Activated T-cell treated with anti-CD3 and anti-CD28 coated beads, Interleukin-2, amount 50 U/mL, for 4 hours (primary cell): ENCODE data around the gene AK2. TPM values are rescaled to one million over a fixed set of nuclear protein-coding genes. Genes with fewer than 3 reads are reported as not detected.
"Not testable (repeated sequence)": the region's sequence is repeated elsewhere in the genome, so short reads cannot be mapped to it uniquely, and the experiment has no call there.

Experiments used
- ATAC-seq, 2 donors: fragments of 200-7000 bp; cut with Tn5 transposase; one replicate each; pipeline ENCODE4 v1.10.0; 2021
- DNase-seq: peaks from one replicate; pipeline ENCODE4 v3.0.0-alpha.2; 2020
- H3K27me3 Mint-ChIP-seq: one replicate; pipeline ENCODE4 v1.8.0; 2021; ENCODE audit warnings: low read depth, mixed read lengths
- H3K36me3 Mint-ChIP-seq: one replicate; pipeline ENCODE4 v1.8.0; 2022; ENCODE audit warnings: mixed read lengths; ENCODE audit not compliant: insufficient read depth
- H3K4me1 Mint-ChIP-seq: one replicate; pipeline ENCODE4 v1.8.0; 2021; ENCODE audit warnings: low read depth, mixed read lengths
- H3K4me3 Mint-ChIP-seq: one replicate; pipeline ENCODE4 v1.8.0; 2021; ENCODE audit warnings: mild to moderate bottlenecking, moderate library complexity, mixed read lengths
- H3K9me3 Mint-ChIP-seq: one replicate; pipeline ENCODE4 v1.8.0; 2021; ENCODE audit warnings: mixed read lengths
- total RNA-seq, 3 donors: library from RNA; stranded (reverse); gene quantifications; one replicate each; pipeline ENCODE4 v1.2.1, GENCODE V29; 2021

AK2 gene
- 100 to 1,000 TPM; 320 to 346 (median 334) TPM for total RNA-seq

DNA sequence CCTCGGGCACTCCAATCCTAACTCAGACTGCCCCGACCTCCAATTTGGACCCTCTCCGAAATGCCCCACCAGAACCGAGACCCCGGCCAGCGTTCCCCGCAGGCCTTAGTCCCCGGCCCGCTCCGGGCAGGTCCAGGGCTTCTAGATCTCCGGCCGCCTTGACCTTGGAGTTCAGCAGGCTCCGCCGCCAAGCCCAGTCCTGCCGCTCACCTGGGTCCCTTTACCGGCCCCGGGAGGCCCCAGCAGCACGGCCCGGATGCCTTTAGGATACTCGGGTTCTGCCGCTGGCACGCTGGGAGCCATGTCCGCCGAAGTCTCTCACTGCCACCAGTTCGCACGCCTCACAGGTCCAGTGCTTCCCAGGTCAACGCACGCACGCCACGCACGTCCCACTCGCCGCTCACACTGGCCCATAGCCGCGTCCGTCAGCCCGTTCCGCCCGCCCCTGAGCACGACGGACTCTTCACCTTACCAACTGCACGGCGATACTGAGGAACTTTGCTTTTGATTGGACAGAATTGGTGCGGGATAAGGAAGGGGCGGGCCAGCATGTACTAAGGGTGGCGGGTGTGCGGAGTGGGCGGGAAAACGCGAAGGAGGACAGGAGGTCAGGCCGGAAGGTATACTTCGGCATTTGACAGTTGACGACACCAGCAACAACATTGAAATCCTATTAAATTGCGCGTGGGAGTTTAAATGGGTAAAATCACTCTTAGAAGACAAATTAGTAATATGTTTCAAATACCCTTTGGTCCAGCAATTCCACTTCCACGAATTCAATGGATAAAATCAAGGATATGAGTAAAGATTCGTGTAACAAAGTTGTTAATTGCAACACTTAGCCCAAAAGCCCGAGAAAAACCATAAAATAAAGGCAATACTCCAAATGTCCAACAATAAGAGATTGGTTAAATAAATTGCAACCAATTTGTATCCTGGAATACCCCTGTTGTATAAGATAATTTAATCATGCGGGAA is at the start of gene AK2:
TSS of gene AK2 (minus strand) at position 358 of the 978 bp plus-strand sequence. CDS start at position 303, 55 bp downstream.
- Mint-ChIP-seq H3K9me3 (no peaks in the 10 kb centered on the region), H3K4me1 (peaks cover 43% of the 10 kb centered on the region), H3K4me3 (peak within 1 kb of the TSS; percentile 92), H3K36me3 (peaks cover 21% of the 10 kb centered on the region), H3K27me3 (peaks cover 1% of the 10 kb centered on the region)
- ATAC-seq (peak; percentile 100), DNase-seq (peak; percentile 82)

DNA sequence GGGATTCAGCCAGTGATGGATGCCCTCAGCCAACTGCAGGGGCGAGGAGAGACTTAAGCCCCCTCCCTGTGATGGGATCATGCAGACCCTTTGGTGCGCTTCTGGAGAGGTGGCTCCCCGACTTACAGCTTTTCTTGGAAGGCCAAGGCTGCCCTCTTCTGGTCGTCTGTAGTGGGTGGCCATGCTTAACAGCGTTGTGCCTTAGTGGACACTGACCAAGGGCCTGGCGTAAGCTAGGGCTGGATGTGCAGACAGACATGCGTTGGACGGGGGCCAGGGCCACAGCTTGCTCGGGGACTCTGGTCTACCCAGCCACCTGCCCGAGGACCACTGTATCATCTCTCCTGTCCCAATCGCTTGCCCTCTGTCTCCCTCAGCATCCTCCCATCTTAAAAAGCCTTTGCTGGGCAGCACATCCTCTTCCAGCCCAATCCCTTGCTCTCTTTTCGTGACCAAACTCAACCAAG is 49.7 kb upstream of the AK2 start:
- Mint-ChIP-seq H3K4me1 (peaks cover 32% of the 10 kb centered on the region), H3K9me3 (no peaks in the 10 kb centered on the region)
- peak in 1 of 2 donors; percentile 45 for ATAC-seq

DNA sequence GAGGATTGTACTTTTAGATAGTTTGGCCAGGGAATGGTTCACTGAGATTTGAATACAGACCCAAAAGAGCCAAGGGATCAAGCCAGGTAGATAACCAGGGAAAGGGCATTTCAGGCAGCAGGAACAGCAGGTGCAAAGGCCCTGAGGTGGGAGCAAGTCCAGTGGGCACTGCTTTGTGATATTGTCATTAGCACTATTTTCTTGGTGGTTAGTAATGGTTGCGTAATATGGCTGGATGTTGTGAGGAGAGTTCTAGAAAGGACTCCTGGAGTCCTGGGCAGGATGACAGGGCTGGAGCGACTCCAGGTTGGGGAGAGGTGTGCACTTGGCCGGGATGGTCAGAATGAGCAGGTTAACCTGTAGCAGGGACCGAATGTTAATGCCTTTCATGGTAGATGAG is 48.6 kb upstream of the AK2 start:
- no peak for DNase-seq
- Mint-ChIP-seq H3K36me3 (no peaks in the 10 kb centered on the region), H3K9me3 (no peaks in the 10 kb centered on the region), H3K27me3 (peaks cover 2% of the 10 kb centered on the region), H3K4me1 (peaks cover 37% of the 10 kb centered on the region), H3K4me3 (no peak overlapping the region)
- no peak for ATAC-seq

More for the DNA sequence above, 49.7 kb upstream of the AK2 start:
- H3K4me3 Mint-ChIP-seq: no peak overlapping the region
- peaks cover 2% of the 10 kb centered on the region for H3K27me3 Mint-ChIP-seq
- no peaks in the 10 kb centered on the region for H3K36me3 Mint-ChIP-seq
- peak; percentile 20 for DNase-seq

DNA sequence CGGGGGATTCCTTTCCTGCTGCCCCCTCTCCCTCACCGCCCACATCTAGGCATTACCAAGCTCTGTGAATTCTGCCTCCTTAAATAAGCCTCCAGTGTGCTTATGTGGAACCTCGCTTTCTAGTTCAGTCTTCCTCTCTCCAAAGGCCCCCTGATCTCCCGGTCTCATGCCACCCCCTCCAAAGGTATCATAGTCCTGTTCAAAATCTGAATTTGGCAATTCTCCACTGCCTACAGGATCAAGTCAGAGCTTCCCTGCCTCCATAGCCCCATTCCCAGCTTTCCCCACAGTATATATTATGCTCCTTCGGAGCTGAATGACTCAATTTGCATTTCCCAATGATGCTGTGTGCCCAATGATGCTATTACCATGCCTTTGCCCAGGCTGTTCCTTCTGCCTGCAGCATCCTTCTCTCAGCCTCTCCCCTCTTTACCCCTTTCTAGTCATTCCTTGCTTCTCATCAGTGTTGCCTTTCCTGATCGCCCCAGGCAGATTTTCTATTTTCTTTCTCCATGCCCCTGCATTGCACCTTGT is 46.0 kb upstream of the AK2 start:
- peaks cover 27% of the 10 kb centered on the region for H3K4me1 Mint-ChIP-seq
- no peak for ATAC-seq
- peak overlapping the region; percentile 79 for H3K4me3 Mint-ChIP-seq
- peaks cover 2% of the 10 kb centered on the region for H3K27me3 Mint-ChIP-seq
- no peak for DNase-seq
- no peaks in the 10 kb centered on the region for H3K36me3 Mint-ChIP-seq
- H3K9me3 Mint-ChIP-seq: no peaks in the 10 kb centered on the region

DNA sequence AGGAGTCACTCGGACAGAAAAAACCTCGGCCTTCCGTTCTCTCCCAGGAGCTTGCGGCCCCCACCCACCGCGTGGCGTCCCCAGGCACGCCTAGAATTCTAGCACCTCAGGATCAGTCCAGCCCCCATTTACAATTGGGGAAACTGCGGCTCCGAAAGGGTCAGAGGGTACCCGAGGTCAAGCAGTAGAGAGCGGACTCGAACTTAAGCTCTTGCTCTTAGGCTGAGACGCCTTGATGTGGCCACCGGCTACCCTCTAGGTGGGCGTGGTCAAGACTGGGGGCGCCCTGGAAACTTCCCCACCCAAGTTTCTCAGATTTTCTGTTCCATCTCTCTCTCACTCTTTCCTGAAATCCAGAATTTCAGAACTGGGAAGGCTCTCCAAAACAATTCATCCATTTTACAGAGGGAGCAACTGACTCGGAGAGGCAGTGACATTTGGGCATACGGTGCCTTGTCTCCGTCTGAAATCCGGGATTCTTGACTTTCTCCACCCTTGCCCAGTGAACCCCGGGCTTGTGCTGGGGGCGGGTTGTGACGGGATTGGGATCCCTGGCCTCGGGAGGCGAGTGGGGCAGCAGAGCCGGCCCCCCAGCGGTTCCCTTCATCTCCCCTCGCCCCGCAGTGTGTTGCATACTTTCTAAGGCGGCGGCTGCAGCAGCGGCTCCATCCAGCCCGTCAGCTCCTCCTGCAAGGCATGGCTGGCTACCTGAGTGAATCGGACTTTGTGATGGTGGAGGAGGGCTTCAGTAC is 45.0 kb upstream of the AK2 start:
- DNase-seq (no peak), ATAC-seq (no peak)
- no peaks in the 10 kb centered on the region for H3K36me3 Mint-ChIP-seq
- no peaks in the 10 kb centered on the region for H3K9me3 Mint-ChIP-seq
- H3K27me3 Mint-ChIP-seq: peaks cover 2% of the 10 kb centered on the region
- H3K4me1 Mint-ChIP-seq: peaks cover 23% of the 10 kb centered on the region
- H3K4me3 Mint-ChIP-seq: peak overlapping the region; percentile 79

DNA sequence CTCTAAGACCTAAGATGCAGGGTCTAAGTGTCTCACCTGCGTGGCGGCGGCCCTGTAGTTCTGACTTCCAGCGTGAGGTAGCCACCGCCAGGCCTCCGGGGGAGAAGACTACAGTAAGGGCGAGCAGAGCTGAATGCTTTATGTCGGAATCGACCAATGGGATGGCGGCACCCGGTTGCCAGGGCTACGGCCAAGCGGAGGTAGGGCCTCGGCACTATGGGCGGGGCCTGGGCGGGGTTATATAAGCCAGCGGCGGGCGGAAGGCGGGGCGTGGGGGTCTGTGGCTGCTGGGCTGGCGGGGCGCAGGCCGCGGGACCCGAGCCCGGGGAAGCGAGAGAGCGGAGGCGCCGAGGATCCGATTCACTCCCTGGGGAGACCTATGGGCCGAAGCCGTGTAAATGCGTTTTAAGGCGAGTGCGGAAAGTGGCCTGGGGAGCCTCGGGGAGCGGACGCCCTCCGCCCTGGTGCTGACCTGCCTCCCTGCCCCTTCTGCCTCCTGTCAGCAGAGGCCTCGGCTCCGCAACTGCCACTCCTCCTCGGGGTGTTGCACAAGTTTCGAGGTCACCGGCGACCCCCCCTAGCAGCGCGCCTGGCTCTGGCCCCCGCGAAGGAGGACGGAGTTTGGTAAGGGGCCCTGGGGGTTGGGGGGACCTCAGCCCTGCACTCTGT is 44.3 kb upstream of the AK2 start, which contains the start of gene AZIN2:
TSS of gene AZIN2 (plus strand) at position 269 of the 669 bp plus-strand sequence. CDS start 1,097 bp downstream, outside the sequence.
- ATAC-seq (peak; percentile 99 to 100), DNase-seq (peak; percentile 98)
- Mint-ChIP-seq H3K4me1 (peaks cover 21% of the 10 kb centered on the region), H3K36me3 (no peaks in the 10 kb centered on the region), H3K9me3 (no peaks in the 10 kb centered on the region), H3K4me3 (peak within 1 kb of the TSS; percentile 79), H3K27me3 (peaks cover 2% of the 10 kb centered on the region)

DNA sequence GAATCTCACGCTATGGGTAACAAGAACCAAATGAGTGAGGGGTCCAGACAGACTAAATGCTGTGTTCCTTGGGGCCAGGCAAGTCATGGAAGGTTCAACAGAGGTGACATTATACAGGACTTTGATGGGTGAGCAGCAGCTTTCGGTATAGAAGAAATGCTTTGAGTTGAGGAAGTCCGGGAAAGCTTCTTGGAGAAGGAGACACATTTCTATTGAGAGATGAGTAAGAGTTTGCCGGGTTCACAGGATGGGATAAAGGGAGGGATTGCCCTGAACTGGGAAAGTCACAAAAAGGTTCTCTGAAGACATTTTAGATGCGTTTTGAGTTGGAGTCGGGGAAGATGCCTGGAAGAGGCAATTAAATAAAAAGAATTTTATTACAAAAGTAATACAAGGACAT is 43.7 kb upstream of the AK2 start:
- no peaks in the 10 kb centered on the region for H3K9me3 Mint-ChIP-seq
- peaks cover 21% of the 10 kb centered on the region for H3K4me1 Mint-ChIP-seq
- H3K36me3 Mint-ChIP-seq: no peaks in the 10 kb centered on the region
- DNase-seq: no peak
- H3K27me3 Mint-ChIP-seq: peaks cover 2% of the 10 kb centered on the region
- H3K4me3 Mint-ChIP-seq: peak overlapping the region; percentile 79
- ATAC-seq: no peak

DNA sequence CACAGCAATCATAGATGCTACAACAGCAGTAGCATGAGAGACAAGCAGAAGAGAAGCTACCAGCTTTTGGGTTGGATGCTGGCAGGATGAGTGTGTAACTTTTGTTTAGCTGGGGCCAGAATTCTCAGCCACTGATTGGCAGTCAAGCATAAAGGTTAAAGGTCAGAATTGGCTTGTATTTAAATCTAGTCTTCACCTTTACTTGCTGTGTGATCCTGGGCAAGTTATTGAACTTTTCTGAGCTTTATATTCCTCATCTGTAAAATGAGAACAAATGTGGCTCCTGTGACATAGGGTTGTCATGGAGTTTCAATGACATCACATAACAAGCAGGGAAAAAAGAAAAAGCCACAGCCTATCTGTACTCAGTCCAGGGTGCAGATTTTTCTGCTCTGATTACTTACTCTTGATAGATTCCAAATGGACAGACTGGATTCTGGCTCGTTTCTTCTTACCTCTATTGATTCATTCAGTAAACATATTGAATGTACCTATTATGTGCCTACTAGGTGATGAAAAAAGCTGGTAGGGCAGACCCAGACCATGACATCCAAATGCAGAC is 41.4 kb upstream of the AK2 start:
- ATAC-seq (no peak), DNase-seq (no peak)
- Mint-ChIP-seq H3K4me3 (no peak overlapping the region), H3K9me3 (no peaks in the 10 kb centered on the region), H3K4me1 (peaks cover 21% of the 10 kb centered on the region), H3K27me3 (peaks cover 2% of the 10 kb centered on the region), H3K36me3 (no peaks in the 10 kb centered on the region)

DNA sequence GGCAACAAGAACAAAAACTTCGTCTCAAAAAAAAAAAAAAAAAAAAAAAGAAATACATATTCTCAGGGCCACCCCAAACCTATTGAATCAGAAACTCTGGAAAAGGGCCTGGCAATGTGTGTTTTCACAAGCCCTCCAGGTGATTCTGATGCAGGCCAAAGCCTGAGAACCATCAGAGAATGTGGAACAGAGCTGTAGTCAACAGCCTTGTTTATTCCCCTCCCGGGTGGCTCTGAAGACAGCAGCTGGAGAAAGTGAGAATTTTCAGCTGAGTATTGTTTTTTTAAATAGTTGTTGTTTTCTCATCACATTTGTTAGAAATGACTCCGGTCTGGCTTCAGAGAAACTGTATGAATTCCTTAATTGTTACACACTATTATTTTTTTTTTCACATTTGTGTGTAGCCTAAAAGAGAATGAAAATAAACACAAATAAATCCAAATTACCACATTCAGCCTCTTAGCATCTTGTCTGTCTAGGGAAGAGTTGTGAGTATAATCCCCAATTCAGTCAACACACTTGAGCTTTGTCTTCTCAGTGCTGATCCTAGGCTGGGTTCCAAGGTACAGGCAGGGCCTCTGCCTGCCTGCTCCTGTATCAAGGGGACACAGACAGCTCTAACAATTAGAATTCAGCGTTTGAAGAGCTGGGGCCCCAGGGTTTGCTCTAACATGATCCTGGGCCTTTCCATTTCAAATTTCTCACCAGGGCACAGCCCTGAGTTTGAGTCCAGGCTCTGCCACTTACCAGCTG is 37.7 kb upstream of the AK2 start:
- H3K4me3 Mint-ChIP-seq: no peak overlapping the region
- no peaks in the 10 kb centered on the region for H3K27me3 Mint-ChIP-seq
- H3K36me3 Mint-ChIP-seq: no peaks in the 10 kb centered on the region
- no peaks in the 10 kb centered on the region for H3K4me1 Mint-ChIP-seq
- no peaks in the 10 kb centered on the region for H3K9me3 Mint-ChIP-seq
- ATAC-seq: no peak
- no peak for DNase-seq

DNA sequence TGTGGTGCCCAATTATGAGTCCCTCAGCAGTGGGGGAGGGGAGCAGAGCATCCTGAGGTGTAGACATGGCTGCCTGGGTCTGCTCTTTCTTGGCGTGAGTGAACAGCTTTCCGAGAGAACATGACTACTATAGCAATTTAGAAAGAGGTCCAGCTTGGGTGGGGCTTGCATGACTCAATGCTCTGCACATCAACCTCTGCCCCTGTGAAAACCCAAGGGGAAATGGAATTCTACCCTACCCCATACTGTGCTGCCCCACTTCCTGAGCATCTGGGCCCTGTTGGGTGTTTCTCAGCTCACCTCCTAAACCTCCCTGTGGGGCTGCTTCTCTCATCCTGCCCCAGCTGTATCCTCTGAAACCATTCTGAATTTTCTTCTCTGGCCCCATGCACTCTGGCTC is 36.0 kb upstream of the AK2 start:
- ATAC-seq (no peak), DNase-seq (no peak)
- peaks cover under 1% of the 10 kb centered on the region for H3K9me3 Mint-ChIP-seq
- no peak overlapping the region for H3K4me3 Mint-ChIP-seq
- no peaks in the 10 kb centered on the region for H3K27me3 Mint-ChIP-seq
- H3K4me1 Mint-ChIP-seq: no peaks in the 10 kb centered on the region
- peaks cover under 1% of the 10 kb centered on the region for H3K36me3 Mint-ChIP-seq

DNA sequence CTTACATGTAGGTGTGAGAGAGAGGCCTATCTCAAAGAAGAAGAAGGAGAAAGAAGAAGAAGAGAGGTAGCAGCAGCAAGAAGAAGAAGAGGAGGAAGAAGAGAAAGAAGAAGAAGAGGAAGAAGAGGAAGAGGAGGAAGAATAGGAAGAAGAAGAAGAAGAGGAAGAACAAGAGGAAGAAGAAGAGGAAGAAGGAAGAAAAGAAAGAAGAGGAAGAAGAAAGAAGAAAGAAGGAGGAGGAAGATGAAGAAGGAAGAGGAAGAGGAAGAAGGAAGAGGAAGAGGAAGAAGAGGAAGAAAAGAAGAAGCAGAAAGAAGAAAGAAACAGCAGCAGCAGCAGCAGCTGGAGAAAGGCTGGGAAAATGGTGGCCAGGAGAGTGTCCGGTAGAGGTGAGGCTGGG is 33.9 kb upstream of the AK2 start:
- Mint-ChIP-seq H3K4me1 (no peaks in the 10 kb centered on the region), H3K4me3 (no peak overlapping the region), H3K27me3 (peaks cover 2% of the 10 kb centered on the region), H3K9me3 (peaks cover 22% of the 10 kb centered on the region), H3K36me3 (peaks cover 6% of the 10 kb centered on the region)
- no peak for ATAC-seq
- DNase-seq: no peak

DNA sequence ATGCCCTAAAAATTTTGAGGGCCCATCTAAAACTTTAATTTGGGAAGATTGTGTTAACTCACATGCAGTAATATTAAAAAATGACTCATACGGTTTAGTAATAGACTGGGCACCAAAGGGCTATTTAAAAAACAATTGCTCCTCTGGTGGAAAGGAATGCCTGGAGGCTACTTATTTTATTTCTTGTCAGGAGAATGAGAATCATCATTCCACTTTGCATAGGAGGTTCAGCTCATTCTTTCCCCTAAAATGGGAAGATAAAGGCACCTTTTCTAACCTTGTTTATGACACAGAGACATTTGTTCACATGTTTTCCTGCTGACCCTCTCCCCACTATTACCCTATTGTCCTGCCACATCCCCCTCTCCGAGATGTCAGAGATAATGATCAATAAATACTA is 31.4 kb upstream of the AK2 start:
- H3K27me3 Mint-ChIP-seq, H3K4me3 Mint-ChIP-seq, DNase-seq, ATAC-seq, H3K4me1 Mint-ChIP-seq: not testable (repeated sequence)
- peaks cover 44% of the 10 kb centered on the region for H3K9me3 Mint-ChIP-seq
- H3K36me3 Mint-ChIP-seq: peaks cover 16% of the 10 kb centered on the region

DNA sequence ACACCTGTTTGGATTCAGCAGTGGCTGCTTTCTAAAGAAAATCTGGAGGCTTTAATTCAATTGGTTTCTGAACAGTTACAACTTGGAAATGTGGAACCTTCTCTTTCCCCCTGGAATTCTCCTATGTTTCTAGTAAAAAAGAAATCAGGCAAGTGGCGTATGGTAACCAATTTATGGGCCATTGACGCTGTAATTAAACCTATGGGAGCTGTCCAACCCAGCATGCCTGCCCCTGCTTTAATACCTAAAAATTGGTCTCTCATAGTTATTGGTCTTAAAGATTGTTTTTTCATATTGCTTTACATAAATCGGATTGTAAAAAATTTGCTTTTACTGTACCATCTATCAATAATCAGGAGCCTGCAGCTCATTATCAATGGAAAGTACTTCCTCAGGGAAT is 29.8 kb upstream of the AK2 start:
- H3K9me3 Mint-ChIP-seq: peaks cover 51% of the 10 kb centered on the region
- not testable (repeated sequence) for DNase-seq

More for the DNA sequence above, 29.8 kb upstream of the AK2 start:
- not testable (repeated sequence) for ATAC-seq, H3K4me3 Mint-ChIP-seq, H3K4me1 Mint-ChIP-seq, H3K27me3 Mint-ChIP-seq
- peaks cover 17% of the 10 kb centered on the region for H3K36me3 Mint-ChIP-seq
